HUES6 (cell line): Measurements from ENCODE around the gene AGR3.

Experiments used
- H3K27ac ChIP-seq: 2 replicates; pipeline ENCODE4 v1.7.0; 2013; ENCODE audit warnings: low read depth, mild to moderate bottlenecking, low read length, inconsistent platforms
- H3K27me3 ChIP-seq: 2 replicates; pipeline ENCODE4 v1.6.1; 2013; ENCODE audit warnings: low read length; ENCODE audit not compliant: control insufficient read depth, insufficient read depth
- H3K36me3 ChIP-seq: 2 replicates; pipeline ENCODE4 v1.6.1; 2013; ENCODE audit warnings: low read length; ENCODE audit not compliant: control insufficient read depth, insufficient read depth
- H3K4me1 ChIP-seq: 2 replicates; pipeline ENCODE4 v1.6.1; 2013; ENCODE audit warnings: low read length; ENCODE audit not compliant: control insufficient read depth, insufficient read depth
- H3K4me3 ChIP-seq: 2 replicates; pipeline ENCODE4 v1.5.1; 2013; ENCODE audit warnings: low read depth, low read length
- H3K9ac ChIP-seq: one replicate; pipeline ENCODE4 v1.6.1; 2013; ENCODE audit warnings: mild to moderate bottlenecking, low read length
- H3K9me3 ChIP-seq: 2 replicates; pipeline ENCODE4 v1.6.1; 2013; ENCODE audit warnings: low read depth, low read length; ENCODE audit not compliant: control insufficient read depth, insufficient read depth

Gene AGR3

DNA sequence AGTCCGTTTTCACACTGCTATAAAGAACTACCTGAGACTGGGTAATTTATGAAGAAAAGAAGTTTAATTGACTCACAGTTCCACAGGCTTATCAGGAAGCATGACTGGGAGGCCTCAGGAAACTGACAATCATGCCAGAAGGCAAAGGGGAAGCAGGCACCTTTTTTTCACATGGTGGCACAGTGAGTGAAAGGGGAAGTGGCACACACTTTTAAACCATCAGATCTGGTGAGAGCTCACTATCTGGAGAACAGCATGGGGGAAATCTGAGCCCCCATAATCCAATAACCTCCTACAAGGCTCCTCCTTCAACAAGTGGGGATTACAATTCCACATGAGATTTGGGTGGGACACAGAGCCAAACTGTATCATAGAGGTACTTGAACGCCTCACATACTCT is 30.0 kb downstream of the AGR3 start:
- Histone ChIP-seq H3K9ac (no peak overlapping the region), H3K36me3 (no peaks in the 10 kb centered on the region), H3K9me3 (no peaks in the 10 kb centered on the region), H3K27ac (no peak overlapping the region), H3K4me1 (no peaks in the 10 kb centered on the region), H3K4me3 (no peak overlapping the region), H3K27me3 (no peaks in the 10 kb centered on the region)

DNA sequence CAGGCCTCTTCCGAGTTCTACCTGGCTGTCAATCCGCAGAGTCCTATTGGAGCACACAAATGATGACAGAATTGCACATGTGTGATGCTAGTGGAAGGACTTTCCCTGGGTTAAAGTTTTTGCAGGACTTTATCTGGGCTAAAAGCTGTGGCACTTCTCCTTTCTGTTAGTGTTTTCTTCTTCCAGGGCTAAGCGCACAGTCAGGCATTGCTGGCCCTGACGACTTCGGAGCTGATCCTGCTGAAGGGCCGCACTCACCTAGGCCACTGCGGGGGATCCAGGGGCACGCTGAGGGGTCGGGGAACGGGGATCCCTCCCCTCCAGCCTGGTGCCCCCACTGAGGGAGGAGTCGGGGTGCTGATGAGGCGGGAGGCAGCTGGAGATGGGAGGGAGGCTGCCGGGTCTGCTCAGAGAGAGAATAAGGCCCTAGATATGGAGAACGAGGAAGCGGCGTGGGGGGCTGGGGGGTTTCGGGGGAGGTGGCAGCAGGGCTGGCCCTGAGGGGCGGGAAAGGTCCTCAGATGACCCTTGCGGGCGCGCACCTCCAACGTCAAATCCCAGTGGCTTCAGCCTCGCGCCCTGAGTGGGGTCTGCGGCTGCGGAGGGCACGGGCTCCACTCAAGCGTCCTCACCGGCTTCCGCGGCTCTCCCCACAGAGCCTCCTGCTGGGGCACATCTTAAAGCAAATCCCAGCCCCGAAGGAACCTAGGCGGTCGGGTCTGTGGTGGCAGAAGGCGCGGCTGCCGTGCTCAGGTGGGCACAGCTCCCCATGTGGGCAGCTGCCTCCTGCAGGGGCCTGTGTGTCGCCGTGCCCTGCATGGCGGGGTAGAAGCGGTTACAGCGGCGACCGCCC is 30.9 kb downstream of the AGR3 start:
- Histone ChIP-seq H3K4me1 (no peaks in the 10 kb centered on the region), H3K36me3 (no peaks in the 10 kb centered on the region), H3K27me3 (no peaks in the 10 kb centered on the region), H3K9ac (no peak overlapping the region), H3K4me3 (no peak overlapping the region), H3K27ac (no peak overlapping the region), H3K9me3 (no peaks in the 10 kb centered on the region)

DNA sequence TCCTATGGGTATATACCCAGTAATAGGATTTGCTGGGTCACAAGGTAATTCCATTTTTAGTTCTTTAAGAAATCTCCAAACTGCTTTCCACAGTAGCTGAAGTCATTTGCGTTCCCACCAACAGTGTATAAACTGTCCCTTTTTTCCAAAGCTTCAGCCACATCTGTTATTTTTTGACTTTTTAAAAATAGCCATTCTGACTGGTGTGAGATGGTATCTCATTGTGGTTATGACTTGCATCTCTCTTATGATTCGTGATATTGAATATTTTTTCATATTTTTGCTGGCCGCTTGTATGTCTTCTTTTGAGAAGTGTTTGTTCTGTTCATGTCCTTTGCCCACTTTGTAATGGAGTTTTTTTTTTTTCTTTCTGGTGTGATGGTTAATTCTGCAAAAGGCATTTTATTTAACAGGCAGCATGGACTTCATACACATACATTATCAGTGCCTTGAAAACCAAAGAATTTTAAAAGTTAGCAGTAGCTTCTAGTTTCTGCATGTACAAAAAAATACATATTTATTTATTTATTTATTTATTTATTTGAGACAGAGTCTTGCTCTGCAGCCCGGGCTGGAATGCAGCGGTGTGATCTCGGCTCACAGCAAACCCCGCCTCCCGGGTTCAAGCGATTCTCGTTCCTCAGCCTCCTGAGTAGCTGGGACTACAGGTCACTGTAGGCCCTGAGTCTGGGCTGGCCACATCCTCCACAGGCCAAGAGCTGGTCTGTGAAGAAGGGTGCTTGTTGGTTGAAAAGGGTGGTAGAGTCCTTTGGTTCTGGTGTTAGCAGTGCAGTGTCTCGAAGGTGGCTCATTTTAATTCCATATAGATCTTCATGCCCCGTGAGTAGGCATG is 32.3 kb downstream of the AGR3 start:
- Histone ChIP-seq H3K4me3 (no peak overlapping the region), H3K9ac (no peak overlapping the region), H3K36me3 (no peaks in the 10 kb centered on the region), H3K27me3 (no peaks in the 10 kb centered on the region), H3K9me3 (no peaks in the 10 kb centered on the region), H3K27ac (no peak overlapping the region), H3K4me1 (no peaks in the 10 kb centered on the region)

DNA sequence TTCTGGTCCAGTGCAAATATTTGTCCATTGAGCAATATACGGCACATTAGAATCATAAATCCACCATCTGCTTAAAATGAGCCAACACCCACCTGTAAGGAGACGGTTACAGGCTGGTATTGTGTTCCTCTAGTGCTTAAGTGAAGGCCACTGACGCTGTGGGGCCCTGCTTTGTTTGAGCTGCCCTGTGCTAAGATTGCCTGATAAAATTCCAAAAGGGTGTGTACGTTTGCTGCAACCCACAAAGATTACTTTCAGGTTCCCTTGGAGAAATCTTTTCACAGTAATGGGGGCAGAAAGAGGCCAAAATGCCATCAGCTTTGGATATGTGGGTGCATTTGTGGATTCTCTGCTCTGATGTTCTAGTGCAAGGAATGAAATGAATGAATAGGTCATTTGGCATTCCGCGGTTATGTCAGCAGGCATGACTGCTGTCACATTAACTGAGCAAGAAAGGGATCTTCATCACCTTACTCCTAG is 34.4 kb downstream of the AGR3 start:
- H3K4me3 ChIP-seq: no peak overlapping the region
- H3K36me3 ChIP-seq: no peaks in the 10 kb centered on the region
- no peaks in the 10 kb centered on the region for H3K27me3 ChIP-seq
- no peaks in the 10 kb centered on the region for H3K4me1 ChIP-seq
- no peak overlapping the region for H3K27ac ChIP-seq
- H3K9ac ChIP-seq: no peak overlapping the region
- H3K9me3 ChIP-seq: no peaks in the 10 kb centered on the region

- H3K4me1 ChIP-seq: no peaks in the 10 kb centered on the region
- no peaks in the 10 kb centered on the region for H3K36me3 ChIP-seq
- no peak overlapping the region for H3K4me3 ChIP-seq
- H3K9me3 ChIP-seq: no peaks in the 10 kb centered on the region
- H3K27ac ChIP-seq: no peak overlapping the region
- H3K27me3 ChIP-seq: no peaks in the 10 kb centered on the region
- no peak overlapping the region for H3K9ac ChIP-seq
These were observed 35.1 kb downstream of the AGR3 start for GRCh38 chr7:16846601-16847165.

- Histone ChIP-seq H3K27ac (no peak overlapping the region), H3K9ac (no peak overlapping the region), H3K4me3 (no peak overlapping the region), H3K4me1 (no peaks in the 10 kb centered on the region), H3K9me3 (no peaks in the 10 kb centered on the region), H3K27me3 (no peaks in the 10 kb centered on the region), H3K36me3 (no peaks in the 10 kb centered on the region)
These were observed 36.0 kb downstream of the AGR3 start for GRCh38 chr7:16845746-16846145.

DNA sequence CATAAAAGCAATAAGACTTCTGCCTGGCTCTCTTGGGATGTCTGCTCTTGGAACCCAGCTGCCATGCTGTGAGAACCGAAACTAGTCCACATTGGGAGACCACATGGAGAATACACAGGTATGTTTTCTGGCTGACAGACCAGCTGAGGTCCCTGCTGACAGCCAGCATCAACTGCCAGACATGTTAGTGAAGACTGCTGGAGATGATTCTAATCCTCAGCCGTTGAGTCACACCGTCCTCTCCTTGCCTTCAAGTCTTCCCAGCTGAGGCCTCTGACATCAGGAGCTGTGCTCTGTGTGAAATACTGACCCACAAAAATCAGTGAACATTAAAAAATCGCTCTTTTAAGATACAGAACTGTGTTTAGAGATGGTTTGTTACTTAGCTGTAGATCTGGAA is 40.1 kb downstream of the AGR3 start:
- Histone ChIP-seq H3K4me1 (no peaks in the 10 kb centered on the region), H3K27ac (no peak overlapping the region), H3K27me3 (no peaks in the 10 kb centered on the region), H3K9me3 (no peaks in the 10 kb centered on the region), H3K36me3 (no peaks in the 10 kb centered on the region), H3K9ac (no peak overlapping the region), H3K4me3 (no peak overlapping the region)

- Histone ChIP-seq H3K36me3 (no peaks in the 10 kb centered on the region), H3K27ac (no peak overlapping the region), H3K9ac (no peak overlapping the region), H3K4me1 (no peaks in the 10 kb centered on the region), H3K27me3 (no peaks in the 10 kb centered on the region), H3K4me3 (no peak overlapping the region), H3K9me3 (no peaks in the 10 kb centered on the region)
These were observed 41.7 kb downstream of the AGR3 start for GRCh38 chr7:16840094-16840493.

GRCh38 chr7:16839646-16840045 is 42.1 kb downstream of the AGR3 start:
- no peak overlapping the region for H3K9ac ChIP-seq
- H3K4me1 ChIP-seq: no peaks in the 10 kb centered on the region
- no peaks in the 10 kb centered on the region for H3K27me3 ChIP-seq
- H3K27ac ChIP-seq: no peak overlapping the region
- H3K9me3 ChIP-seq: no peaks in the 10 kb centered on the region
- no peak overlapping the region for H3K4me3 ChIP-seq
- no peaks in the 10 kb centered on the region for H3K36me3 ChIP-seq

GRCh38 chr7:16838891-16839290 is 42.9 kb downstream of the AGR3 start:
- Histone ChIP-seq H3K9ac (no peak overlapping the region), H3K4me1 (no peaks in the 10 kb centered on the region), H3K36me3 (no peaks in the 10 kb centered on the region), H3K4me3 (no peak overlapping the region), H3K27ac (no peak overlapping the region; the same call in 1 of the 2 replicates), H3K9me3 (no peaks in the 10 kb centered on the region), H3K27me3 (no peaks in the 10 kb centered on the region)

- no peaks in the 10 kb centered on the region for H3K4me1 ChIP-seq
These were observed 43.4 kb downstream of the AGR3 start for GRCh38 chr7:16838386-16838785.

More at GRCh38 chr7:16838386-16838785, 43.4 kb downstream of the AGR3 start:
- H3K9me3 ChIP-seq: no peaks in the 10 kb centered on the region
- H3K27ac ChIP-seq: no peak overlapping the region; the same call in 1 of the 2 replicates
- H3K27me3 ChIP-seq: no peaks in the 10 kb centered on the region
- no peaks in the 10 kb centered on the region for H3K36me3 ChIP-seq
- H3K4me3 ChIP-seq: no peak overlapping the region
- H3K9ac ChIP-seq: no peak overlapping the region
